ENCODE results near the gene RHBDD2.
"Not testable (repeated sequence)": the region's sequence is repeated elsewhere in the genome, so short reads cannot be mapped to it uniquely, and the experiment has no call there.

RHBDD2 gene

GRCh38 chr7:75866489-75867389 lies 12.1 kb upstream of the RHBDD2 start:
- DNase-seq = peak; percentile 83

GRCh38 chr7:75867390-75867717 lies 11.5 kb upstream of the RHBDD2 start:
- no peak for DNase-seq

- DNase-seq = no peak
Measured at GRCh38 chr7:75868153-75868552, 10.7 kb upstream of the RHBDD2 start.

- no peak for DNase-seq
Measured at GRCh38 chr7:75869776-75870379, 9.0 kb upstream of the RHBDD2 start.

- DNase-seq = no peak
Measured at GRCh38 chr7:75870557-75871161, 8.2 kb upstream of the RHBDD2 start.

- no peak for DNase-seq
Measured at GRCh38 chr7:75872073-75872782, 6.6 kb upstream of the RHBDD2 start.

GRCh38 chr7:75874180-75874579 lies 4.7 kb upstream of the RHBDD2 start:
- not testable (repeated sequence) for DNase-seq

- DNase-seq = no peak
Measured at GRCh38 chr7:75875113-75876080, 3.4 kb upstream of the RHBDD2 start.

- DNase-seq = peak; percentile 39
Measured at GRCh38 chr7:75876126-75876881, 2.5 kb upstream of the RHBDD2 start.

GRCh38 chr7:75878312-75878768 lies 494 bp upstream of the RHBDD2 start:
- DNase-seq = no peak

GRCh38 chr7:75879771-75880184 lies 944 bp downstream of the RHBDD2 start:
- DNase-seq = peak; percentile 77

- DNase-seq = no peak
Measured at GRCh38 chr7:75880242-75880641, 1.4 kb downstream of the RHBDD2 start.

- no peak for DNase-seq
Measured at GRCh38 chr7:75881436-75882095, 2.7 kb downstream of the RHBDD2 start.

- not testable (repeated sequence) for DNase-seq
Measured at GRCh38 chr7:75883265-75883824, 4.5 kb downstream of the RHBDD2 start.

GRCh38 chr7:75884476-75884875 lies 5.6 kb downstream of the RHBDD2 start:
- DNase-seq = no peak

- no peak for DNase-seq
Measured at GRCh38 chr7:75885036-75885435, 6.2 kb downstream of the RHBDD2 start.

GRCh38 chr7:75887669-75888369 lies 9.0 kb downstream of the RHBDD2 start:
- no peak for DNase-seq

- DNase-seq = no peak
Measured at GRCh38 chr7:75888464-75889222, 9.8 kb downstream of the RHBDD2 start.

Measured in OCI-M1 (cell line).